GM12878 (cell line): ENCODE measurements around the gene RERE. TPM values are rescaled to one million over a fixed set of nuclear protein-coding genes. Genes with fewer than 3 reads are reported as not detected.

ENCODE experiments used
- ATAC-seq: fragments of 200-7000 bp; cut with Tn5 transposase; 3 replicates; pipeline ENCODE4 v1.9.1; 2020; ENCODE audit warnings: mild to moderate bottlenecking, moderate library complexity
- BruUV-seq: library from RNA; stranded (reverse); fragments of 400-500 nt; replicated peaks from 2 replicates; lab custom pipeline; 2021; lab: Mats Ljungman, UMichigan
- CTCF ChIA-PET: fragments of 300-600 bp; sonication (Branson Sonifier 250); formaldehyde crosslinking; extraction: SDS; loops from one replicate; lab custom pipeline; 2021; ENCODE audit warnings: inconsistent platforms; lab: Yijun Ruan, JAX
- POLR2A ChIA-PET: fragments of 350-600 bp; formaldehyde crosslinking; extraction: SDS; loops from one replicate; lab custom pipeline; 2021; ENCODE audit warnings: inconsistent platforms; lab: Charles Lee
- RAD21 ChIA-PET: fragments of 300-600 bp; sonication (Branson Sonifier 250); formaldehyde crosslinking; loops from one replicate; lab custom pipeline; 2023; ENCODE audit warnings: antibody characterized with exemption; ENCODE audit not compliant: unreplicated experiment; lab: Charles Lee
- SMC1A ChIA-PET: fragments of 300-600 bp; sonication (Branson Sonifier 250); formaldehyde crosslinking; loops from one replicate; lab custom pipeline; 2023; ENCODE audit not compliant: unreplicated experiment, uncharacterized antibody; lab: Charles Lee
- DNase-seq: peaks from one replicate; pipeline ENCODE4 v3.0.0-alpha.2; 2011; ENCODE audit warnings: low read depth, low spot score
- FAIRE-seq: peaks from 3 replicates; lab custom pipeline; 2011; peaks lifted over from hg19 to GRCh38; lab: Jason Lieb, UNC
- H2AFZ ChIP-seq: 2 replicates; pipeline ENCODE4 v1.6.0; 2011; ENCODE audit warnings: low read depth, low read length, control low read depth; ENCODE audit not compliant: control insufficient read depth
- H3K27ac ChIP-seq: 2 replicates; pipeline ENCODE4 v1.5.1; 2011; ENCODE audit warnings: control low read depth; ENCODE audit not compliant: control insufficient read depth, insufficient read depth
- H3K27me3 ChIP-seq, 2 experiments: replicated peaks in 1 of 2; 2 replicates each; pipeline versions ENCODE4 v1.6.0 to v1.6.1; 2011; ENCODE audit warnings: low read length in 1 of 2; ENCODE audit not compliant: control insufficient read depth in 2 of 2, insufficient read depth in 2 of 2
- H3K36me3 ChIP-seq, 2 experiments: 2 replicates each; pipeline ENCODE4 v1.5.1; 2011; ENCODE audit warnings: low read length in 1 of 2; ENCODE audit not compliant: control insufficient read depth in 2 of 2, insufficient read depth in 2 of 2
- H3K4me1 ChIP-seq: 2 replicates; pipeline ENCODE4 v1.6.1; 2011; ENCODE audit warnings: mild to moderate bottlenecking, low read length, moderate library complexity, mixed read lengths; ENCODE audit not compliant: control insufficient read depth, insufficient read depth
- H3K4me2 ChIP-seq: 2 replicates; pipeline ENCODE4 v1.6.0; 2011; ENCODE audit warnings: control low read depth; ENCODE audit not compliant: control insufficient read depth, insufficient read depth
- H3K4me3 ChIP-seq: fragments of 200-600 bp; sonication (generic); 2 replicates; pipeline ENCODE4 v1.5.1; 2016
- H3K79me2 ChIP-seq: 2 replicates; pipeline ENCODE4 v1.6.0; 2011; ENCODE audit warnings: low read length; ENCODE audit not compliant: control insufficient read depth, insufficient read depth
- H3K9ac ChIP-seq: 2 replicates; pipeline ENCODE4 v1.8.0; 2011; ENCODE audit warnings: low read length, control low read depth, mixed read lengths; ENCODE audit not compliant: control insufficient read depth, insufficient read depth
- H3K9me3 ChIP-seq: replicated peaks from 3 replicates; pipeline ENCODE4 v1.5.1; 2011; ENCODE audit warnings: mild to moderate bottlenecking, low read length; ENCODE audit not compliant: control insufficient read depth, insufficient read depth
- H4K20me1 ChIP-seq: 2 replicates; pipeline ENCODE4 v1.6.0; 2011; ENCODE audit not compliant: control insufficient read depth, insufficient read depth
- CHD2 ChIP-seq: IDR thresholded peaks from 2 replicates; pipeline ENCODE4 v1.6.1; 2011; ENCODE audit warnings: low read depth, low read length, improper control_type of control experiment, borderline replicate concordance
- CREB1 ChIP-seq: IDR thresholded peaks from 2 replicates; pipeline ENCODE4 v1.6.1; 2012; ENCODE audit warnings: low read depth, mild to moderate bottlenecking, inconsistent platforms
- E2F8 ChIP-seq: fragments of 450-650 bp; IDR thresholded peaks from 2 replicates; pipeline ENCODE4 v1.6.1; 2018; ENCODE audit warnings: mild to moderate bottlenecking, low read depth, moderate library complexity; ENCODE audit not compliant: partially characterized antibody
- JUNB ChIP-seq: IDR thresholded peaks from 2 replicates; pipeline ENCODE4 v1.6.1; 2016; ENCODE audit warnings: antibody characterized with exemption, mild to moderate bottlenecking
- MEF2A ChIP-seq: IDR thresholded peaks from 2 replicates; pipeline ENCODE4 v1.6.1; 2011; ENCODE audit warnings: low read depth, mild to moderate bottlenecking, low read length, moderate library complexity; ENCODE audit not compliant: insufficient read depth
- NR2C2 ChIP-seq: IDR thresholded peaks from 2 replicates; pipeline ENCODE4 v1.6.1; 2011; ENCODE audit warnings: borderline replicate concordance, low read depth; ENCODE audit not compliant: control insufficient read depth, insufficient read length
- RELA ChIP-seq: fragments of 450-650 bp; IDR thresholded peaks from 2 replicates; pipeline ENCODE4 v1.8.0; 2014; ENCODE audit warnings: borderline replicate concordance; ENCODE audit not compliant: partially characterized antibody
- SMAD1 ChIP-seq: fragments of 450-650 bp; IDR thresholded peaks from 2 replicates; pipeline ENCODE4 v1.6.1; 2018; ENCODE audit warnings: mild to moderate bottlenecking, low read depth; ENCODE audit not compliant: partially characterized antibody
- ZNF622 ChIP-seq: fragments of 450-650 bp; IDR thresholded peaks from 2 replicates; pipeline ENCODE4 v1.6.1; 2017; ENCODE audit warnings: mild to moderate bottlenecking, inconsistent platforms
- WGBS: methylation state at CpG from one replicate; pipeline ENCODE4 v1.1.6; 2016; ENCODE audit warnings: low lambda C conversion rate; ENCODE audit not compliant: insufficient replicate concordance, insufficient coverage; ENCODE audit errors: missing lambda C conversion rate; 5-methylcytosine and 5-hydroxymethylcytosine counted together
- in situ Hi-C: fragments of 300-500 bp; cut with MboI; formaldehyde crosslinking; loops from 9 replicates; pipeline ENCODE4 v1.14.3; 2018; ENCODE audit warnings: mixed read lengths
- intact Hi-C: fragments of 100-400 bp; cut with micrococcal nuclease; formaldehyde crosslinking; loops from one replicate; pipeline ENCODE4 v1.14.2; 2022; ENCODE audit not compliant: unreplicated experiment
- polyA plus RNA-seq, 11 experiments: library from polyadenylated mRNA; depleted of rRNA in 4 of 11; unstranded in 6 of 11; stranded (reverse) in 5 of 11; fragments of >200 nt; fragmentation: Nextera tagmentation in 4 of 11; fragmentation: Illumina TruSeq in 1 of 11; extraction: Ambion mirVana in 4 of 11; extraction: Trizol in 1 of 11; gene quantifications; 1 replicate in 1 of 11; 2 replicates in 10 of 11; pipeline versions ENCODE4 v1.2.1 to v1.2.3, GENCODE V29; 2011 to 2016; ENCODE audit warnings: inconsistent platforms in 2 of 11, missing spikeins in 2 of 11, low read depth in 1 of 11
- total RNA-seq, 4 experiments: library from RNA; depleted of rRNA in 3 of 4; stranded (reverse); fragments of >200 nt in 3 of 4; fragmentation: Illumina TruSeq in 1 of 4; extraction: Trizol in 1 of 4; gene quantifications; 2 replicates each; pipeline versions ENCODE4 v1.2.1 to v1.2.3, GENCODE V29; 2013 to 2021
- TF ChIP-seq, protein P1 (sequence below): fragments of 150-350 bp; IDR thresholded peaks from 2 replicates; pipeline ENCODE4 v1.6.1; 2014; ENCODE audit warnings: mild to moderate bottlenecking, low read depth, low read length

Gene RERE
- total and polyA plus RNA-seq, 10 of the 15 experiments (the other 5 are each of a cell fraction or from before 2014, with no cell fraction given), result 5.2 to 60.5 (median 20.2) TPM

DNA sequence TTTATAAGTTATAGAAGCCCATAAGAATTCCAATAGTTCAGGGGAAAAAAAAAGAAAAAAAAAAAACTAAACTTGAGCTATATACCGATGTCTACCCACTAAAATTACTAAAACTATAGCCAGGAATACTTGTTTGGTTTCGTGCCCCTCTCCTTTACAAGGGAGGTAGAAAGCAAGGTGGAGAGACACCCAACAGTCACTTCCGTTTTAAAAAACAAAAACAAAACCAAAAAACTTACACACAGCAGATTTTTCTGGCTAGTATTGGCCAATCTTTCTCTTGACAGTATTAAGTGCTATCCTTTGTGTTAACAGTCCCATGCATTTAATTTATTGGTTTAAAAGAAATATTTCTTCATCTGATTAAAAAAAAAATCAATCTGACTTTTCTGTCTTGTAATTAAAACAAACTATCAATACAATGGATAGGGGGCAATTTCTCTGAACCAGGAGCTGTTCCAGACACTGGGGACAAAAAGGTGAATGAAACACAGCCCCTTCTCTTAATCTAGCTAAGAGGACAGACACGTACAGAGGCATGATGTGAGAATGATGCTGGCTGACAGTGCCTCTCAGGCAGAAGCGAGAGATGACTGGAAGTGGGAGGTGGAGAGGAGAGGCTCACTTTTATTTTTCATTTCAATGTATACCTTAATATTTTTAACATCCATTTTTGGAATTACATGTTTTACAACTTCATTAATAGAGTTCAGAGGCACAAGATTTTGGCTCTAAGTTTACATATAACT lies 214.8 kb downstream of the RERE start:
- BruUV-seq, result no TSS peak
- Histone ChIP-seq H3K27ac (no peak overlapping the region; the same call in 1 of the 2 replicates), H3K4me1 (peaks cover 19% of the 10 kb centered on the region), H3K4me3 (no peak overlapping the region), H3K9ac (no peak overlapping the region; the same call in 1 of the 2 replicates), H3K4me2 (peak overlapping the region; percentile 49), H3K36me3 (peaks cover 0 to 2% of the 10 kb centered on the region in 2 experiments; a peak in 2 of 4 replicates), H3K79me2 (peaks cover 4% of the 10 kb centered on the region; the same call in 1 of the 2 replicates), H3K9me3 (no peaks in the 10 kb centered on the region), H3K27me3 (no peaks in the 10 kb centered on the region), H2AFZ (no peak overlapping the region), H4K20me1 (no peaks in the 10 kb centered on the region)
- ChIA-PET SMC1A (interaction anchor here (0.6 to 2.7 kb wide), 11 partner anchors 23 to 109 kb away, joined by 3 to 10 read pairs (median 4); no protein-coding TSS in a partner anchor), RAD21 (interaction anchor here (0.8 to 1.9 kb wide), 3 partner anchors 19 to 67 kb away, joined by 3 to 4 read pairs (median 3); no protein-coding TSS in a partner anchor), POLR2A (interaction anchor here (0.5 to 1.3 kb wide), 3 partner anchors 33 to 205 kb away, joined by 3 to 7 read pairs (median 4); no protein-coding TSS in a partner anchor), CTCF (interaction anchor here (1.0 to 2.2 kb wide), 6 partner anchors 19 to 246 kb away, joined by 3 to 11 read pairs (median 6); no protein-coding TSS in a partner anchor)
- FAIRE-seq (no peak), ATAC-seq (no peak), DNase-seq (no peak)
- TF ChIP-seq NR2C2, result no peak
- TF ChIP-seq SMAD1, result no peak
- no peak for TF ChIP-seq RELA
- WGBS, result 14% methylated on average over 5 of the region's 5 CpGs
- in situ Hi-C loops (no loop called here), intact Hi-C loops (loop anchor here (5.0 kb wide), 1 partner anchor 40 kb away; no protein-coding TSS in a partner anchor)

GRCh38 chr1:8600336-8600735 lies 217.1 kb downstream of the RERE start:
- Histone ChIP-seq H3K27me3 (no peaks in the 10 kb centered on the region), H3K4me3 (no peak overlapping the region), H3K9ac (no peak overlapping the region), H3K4me2 (no peak overlapping the region), H2AFZ (no peak overlapping the region), H3K9me3 (no peaks in the 10 kb centered on the region), H3K4me1 (peaks cover 29% of the 10 kb centered on the region), H3K36me3 (peaks cover 0 to 2% of the 10 kb centered on the region in 2 experiments; a peak in 2 of 4 replicates), H3K27ac (no peak overlapping the region), H4K20me1 (no peaks in the 10 kb centered on the region), H3K79me2 (peaks cover 4% of the 10 kb centered on the region; the same call in 1 of the 2 replicates)
- SMC1A ChIA-PET, result interaction anchor here (0.6 to 1.5 kb wide), 2 partner anchors 17 to 204 kb away, joined by 3 to 4 read pairs; no protein-coding TSS in a partner anchor
- POLR2A ChIA-PET, result no interaction called here
- DNase-seq (no peak), ATAC-seq (no peak), FAIRE-seq (no peak)
- 100% methylated on average over 1 of the region's 1 CpG for WGBS
- intact Hi-C loops, result loop anchor here (5.0 kb wide), 1 partner anchor 42 kb away; no protein-coding TSS in a partner anchor
- RAD21 ChIA-PET, result no interaction called here
- in situ Hi-C loops, result no loop called here
- no TSS peak for BruUV-seq
- CTCF ChIA-PET, result no interaction called here
- no peak for TF ChIP-seq JUNB
- TF ChIP-seq CHD2, result no peak
- no peak for TF ChIP-seq CREB1
- no peak for TF ChIP-seq MEF2A
- TF ChIP-seq E2F8, result no peak
- TF ChIP-seq, protein P1, sequence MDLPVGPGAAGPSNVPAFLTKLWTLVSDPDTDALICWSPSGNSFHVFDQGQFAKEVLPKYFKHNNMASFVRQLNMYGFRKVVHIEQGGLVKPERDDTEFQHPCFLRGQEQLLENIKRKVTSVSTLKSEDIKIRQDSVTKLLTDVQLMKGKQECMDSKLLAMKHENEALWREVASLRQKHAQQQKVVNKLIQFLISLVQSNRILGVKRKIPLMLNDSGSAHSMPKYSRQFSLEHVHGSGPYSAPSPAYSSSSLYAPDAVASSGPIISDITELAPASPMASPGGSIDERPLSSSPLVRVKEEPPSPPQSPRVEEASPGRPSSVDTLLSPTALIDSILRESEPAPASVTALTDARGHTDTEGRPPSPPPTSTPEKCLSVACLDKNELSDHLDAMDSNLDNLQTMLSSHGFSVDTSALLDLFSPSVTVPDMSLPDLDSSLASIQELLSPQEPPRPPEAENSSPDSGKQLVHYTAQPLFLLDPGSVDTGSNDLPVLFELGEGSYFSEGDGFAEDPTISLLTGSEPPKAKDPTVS, result no peak
- TF ChIP-seq ZNF622, result no peak
